ENCODE results near the gene F8A3.

- TF ChIP-seq CTCF (IDR thresholded peaks at IDR 0.05), result no peak
- TF ChIP-seq POLR2A (IDR thresholded peaks at IDR 0.05), result no peak
Observed at GRCh38 chrX:155417769-155418168, 40.7 kb downstream of the F8A3 start.
